HG03108 (cell line): ENCODE results near the gene HMGCL.

Experiments
- ATAC-seq: cut with Tn5 transposase; IDR thresholded peaks from one replicate; pipeline ENCODE4 v1.9.1; 2021; ENCODE audit warnings: moderate library complexity; ENCODE audit not compliant: unreplicated experiment

HMGCL gene

DNA sequence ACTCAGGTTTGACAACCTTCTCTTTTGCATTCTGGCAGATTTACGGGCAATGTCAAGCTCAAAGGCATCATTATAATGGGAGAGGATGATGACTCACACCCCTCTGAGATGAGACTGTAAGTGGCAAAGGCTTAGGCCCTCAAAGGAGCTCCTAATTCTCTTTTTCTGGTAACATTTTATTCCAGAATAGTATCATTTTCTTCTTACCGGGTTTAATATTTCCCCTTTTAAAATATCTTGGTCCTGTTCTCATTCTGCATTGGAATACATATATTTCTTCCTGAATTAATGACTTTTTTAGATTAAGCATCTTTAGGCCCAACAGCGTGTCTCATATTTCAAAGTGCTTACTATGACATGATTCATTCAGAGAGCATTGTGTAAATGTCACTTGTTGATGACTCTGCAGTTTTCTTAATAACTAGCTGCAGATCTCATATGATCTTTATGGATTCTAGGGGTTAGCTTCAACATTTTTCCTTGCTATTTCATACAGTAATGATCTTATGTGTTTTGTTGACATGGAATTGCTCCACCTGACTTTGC lies 45.3 kb downstream of the HMGCL start:
- ATAC-seq = no peak

DNA sequence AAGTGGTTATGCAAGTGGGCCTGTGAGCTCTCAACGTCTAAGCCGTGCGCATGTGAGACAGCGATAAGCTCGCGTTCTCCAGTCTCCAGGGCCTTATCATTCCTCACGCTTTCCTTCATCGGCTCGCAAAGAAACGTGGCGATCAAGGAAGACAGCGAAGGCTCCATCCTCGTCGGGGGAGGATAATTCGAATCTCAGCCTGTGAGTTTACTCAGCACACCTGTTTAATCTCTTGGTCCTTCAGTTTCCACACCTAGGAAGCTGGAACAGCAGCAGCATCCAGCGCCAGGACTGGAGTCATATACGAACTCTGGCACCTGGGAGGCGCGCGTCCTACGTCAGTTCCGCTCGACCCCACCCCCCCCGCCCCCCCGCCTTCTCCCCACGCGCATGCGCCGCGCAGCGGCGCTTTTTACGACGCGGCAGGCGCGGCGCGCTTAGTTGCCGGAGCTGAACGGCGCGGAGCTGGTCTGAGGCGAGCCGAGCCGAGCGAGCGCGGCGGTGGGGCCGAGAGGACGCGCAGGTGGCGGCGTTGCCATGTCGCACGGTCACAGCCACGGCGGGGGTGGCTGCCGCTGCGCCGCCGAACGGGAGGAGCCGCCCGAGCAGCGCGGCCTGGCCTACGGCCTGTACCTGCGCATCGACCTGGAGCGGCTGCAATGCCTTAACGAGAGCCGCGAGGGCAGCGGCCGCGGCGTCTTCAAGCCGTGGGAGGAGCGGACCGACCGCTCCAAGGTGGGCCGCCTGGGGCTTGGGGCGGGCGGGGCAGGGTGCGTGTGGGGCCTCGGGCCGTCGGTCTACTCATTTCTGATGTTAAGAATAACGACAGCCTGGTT lies 47.0 kb downstream of the HMGCL start, which contains the start of gene PITHD1:
TSS of gene PITHD1 (plus strand) at position 440 of the 836 bp plus-strand sequence. CDS start at position 538, 98 bp downstream.
- ATAC-seq = peak; percentile 65

DNA sequence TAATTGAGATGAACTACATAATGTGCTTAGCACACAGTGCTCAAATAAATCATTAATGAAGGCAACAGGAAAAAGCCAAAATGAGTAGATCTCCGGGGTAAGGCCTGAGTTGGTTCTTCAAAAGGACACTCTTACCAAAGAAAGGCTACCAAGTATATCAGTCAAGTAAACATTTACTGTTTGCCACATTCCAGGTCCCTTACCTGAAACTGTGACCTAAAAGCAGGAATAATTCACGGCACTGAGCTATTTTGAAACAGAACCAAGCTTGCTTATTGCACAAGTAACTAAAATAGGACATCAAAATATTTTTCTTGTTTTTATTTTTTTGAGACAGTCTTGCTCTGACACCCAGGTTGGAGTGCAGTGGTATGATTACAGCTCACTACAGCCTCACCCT lies 49.0 kb downstream of the HMGCL start:
- no peak for ATAC-seq

DNA sequence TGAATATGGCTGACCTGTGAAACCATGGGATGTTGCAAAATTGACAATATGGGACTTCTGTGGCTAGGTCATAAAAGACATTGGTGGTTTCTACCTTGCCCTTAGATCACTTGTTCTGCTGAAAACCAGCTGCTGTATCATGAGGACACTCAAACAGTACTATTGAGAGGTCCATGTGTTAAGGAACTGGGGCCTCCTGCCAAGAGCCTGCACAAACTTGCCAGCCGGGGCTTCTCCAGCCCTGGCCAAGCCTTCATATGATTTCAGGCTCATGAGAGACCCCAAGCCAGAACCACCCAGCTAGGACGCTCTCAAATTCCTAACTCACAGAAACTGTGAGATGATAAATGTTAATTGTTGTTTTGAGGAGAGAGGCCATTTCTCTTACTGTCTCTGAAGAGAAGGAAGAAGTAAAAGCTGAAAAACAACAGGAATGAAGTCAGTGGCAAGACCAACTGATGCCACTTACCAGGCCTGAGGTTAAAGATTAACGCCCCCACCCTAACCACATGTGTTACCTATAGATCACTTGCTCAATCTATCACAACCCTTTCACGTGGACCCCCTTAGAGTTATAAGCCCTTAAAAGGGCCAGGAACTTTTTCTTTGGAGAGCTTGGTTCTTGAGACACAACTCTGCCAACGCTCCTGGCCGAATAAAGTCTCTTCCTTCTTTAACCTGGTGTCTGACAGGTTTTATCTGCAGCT lies 50.9 kb downstream of the HMGCL start:
- no peak for ATAC-seq

DNA sequence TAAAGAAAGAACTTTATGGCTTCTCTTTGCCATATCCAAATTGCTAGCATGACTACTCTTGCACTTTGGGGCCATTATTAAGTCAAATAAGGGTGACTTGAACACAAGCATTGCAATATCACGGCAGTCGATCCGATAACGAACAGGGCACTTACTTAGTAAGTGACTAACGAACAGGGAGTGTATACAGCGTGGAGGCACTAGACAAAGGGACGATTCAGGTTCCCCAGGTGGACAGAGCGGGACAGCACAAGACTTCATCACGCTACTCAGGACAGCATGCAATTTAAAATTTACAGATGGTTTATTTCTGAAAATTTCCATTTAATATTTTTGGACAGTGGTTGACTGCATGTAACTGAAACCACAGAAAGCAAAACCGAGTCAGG lies 52.4 kb downstream of the HMGCL start:
- ATAC-seq = no peak

DNA sequence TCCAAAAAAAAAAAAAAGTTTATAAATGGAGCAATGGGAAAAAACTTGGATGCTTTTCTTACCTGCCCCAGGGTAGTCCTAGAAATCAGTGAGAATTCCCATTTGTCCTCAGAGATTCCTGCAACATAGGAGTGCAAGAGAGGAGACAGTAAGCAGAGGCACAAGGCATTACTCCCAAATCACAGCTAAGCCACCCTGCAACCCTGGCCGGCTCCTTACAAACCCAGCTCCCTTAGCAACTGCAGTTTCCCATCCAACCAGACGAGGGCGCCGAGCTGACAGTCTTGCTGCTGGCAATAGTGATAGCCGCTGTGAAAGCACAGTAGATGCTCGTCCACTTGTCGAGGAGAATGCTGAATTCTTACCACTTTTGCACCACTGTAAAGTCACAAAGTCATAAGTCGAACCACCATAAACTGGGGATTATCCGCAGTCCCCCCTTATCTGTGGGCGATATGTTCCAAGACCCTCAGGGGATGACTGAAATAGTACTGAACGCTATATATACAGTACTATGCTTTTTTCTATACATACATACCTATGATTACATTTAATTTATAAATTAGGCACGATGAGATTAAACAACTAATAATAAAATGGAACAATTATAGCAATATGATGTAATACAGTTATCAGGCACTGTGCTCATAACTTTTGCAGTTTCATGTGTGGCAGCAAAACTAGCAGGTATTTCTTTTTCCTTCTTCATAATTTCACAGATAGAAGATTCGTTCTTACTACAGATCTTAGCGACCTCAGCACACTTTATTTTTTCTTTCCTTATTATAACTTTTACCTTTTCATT lies 53.0 kb downstream of the HMGCL start:
- peak; percentile 50 for ATAC-seq

DNA sequence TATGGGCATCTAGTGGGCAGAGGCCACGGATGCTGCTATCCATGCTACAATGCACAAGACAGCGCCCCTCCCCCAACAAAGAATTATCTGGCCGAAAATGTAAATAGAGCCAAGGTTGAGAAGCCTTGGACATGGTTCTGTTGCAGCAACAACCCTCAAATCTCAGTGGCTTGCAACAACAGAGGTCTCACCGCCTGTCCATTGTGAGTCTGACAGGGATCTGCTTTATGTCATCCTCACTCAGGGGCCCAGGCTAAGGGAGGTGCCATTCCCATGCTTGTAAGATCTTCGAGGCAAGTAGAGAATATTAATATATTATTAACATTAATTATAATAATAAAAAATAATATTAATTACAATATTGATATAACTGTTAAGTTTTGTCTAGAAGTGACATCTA lies 56.5 kb downstream of the HMGCL start:
- ATAC-seq = no peak

DNA sequence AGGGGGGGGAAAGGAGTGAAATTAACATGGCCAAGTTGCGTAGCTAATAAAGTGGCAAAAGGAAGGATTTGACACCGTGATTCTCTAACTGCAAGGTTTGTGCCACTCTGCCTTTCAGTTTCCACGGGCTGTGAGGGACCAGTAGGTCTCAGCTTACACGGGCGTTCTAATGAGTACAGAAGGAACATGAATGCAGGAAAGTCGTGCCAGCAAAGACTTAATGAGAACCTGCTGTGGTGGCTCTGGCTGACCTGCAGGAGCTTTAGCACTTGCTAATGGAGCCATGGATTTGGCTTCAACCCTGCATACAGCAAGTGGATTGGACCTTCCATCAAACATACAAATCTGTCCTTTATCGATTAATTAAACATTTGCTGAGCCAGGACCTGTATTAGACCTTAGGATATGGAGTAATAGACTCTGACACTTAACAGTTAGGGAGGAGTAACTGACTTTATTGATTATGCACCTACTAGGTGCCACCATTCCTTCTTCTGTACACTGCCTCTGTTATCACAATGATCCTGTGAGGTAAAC lies 62.1 kb downstream of the HMGCL start:
- no peak for ATAC-seq

DNA sequence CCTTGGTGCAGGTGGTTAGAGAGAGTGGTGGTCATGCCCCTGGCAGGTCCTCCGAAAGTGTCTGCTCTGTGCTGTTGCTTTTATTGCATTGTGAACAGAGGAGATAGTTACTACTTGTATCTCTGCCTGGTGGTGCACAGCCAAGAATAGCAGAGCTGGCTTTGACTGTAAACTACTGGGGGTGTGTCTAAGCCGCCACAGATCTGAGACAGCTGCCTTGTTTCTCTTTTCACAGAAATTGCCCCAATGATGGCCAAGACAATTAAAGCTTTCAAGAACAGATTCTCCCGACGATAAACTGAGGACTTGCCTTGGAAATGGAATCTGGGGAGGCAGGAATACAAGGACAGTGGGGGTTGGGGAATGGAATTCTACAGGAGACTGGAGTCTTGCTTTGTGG lies 66.0 kb downstream of the HMGCL start:
- ATAC-seq = no peak

DNA sequence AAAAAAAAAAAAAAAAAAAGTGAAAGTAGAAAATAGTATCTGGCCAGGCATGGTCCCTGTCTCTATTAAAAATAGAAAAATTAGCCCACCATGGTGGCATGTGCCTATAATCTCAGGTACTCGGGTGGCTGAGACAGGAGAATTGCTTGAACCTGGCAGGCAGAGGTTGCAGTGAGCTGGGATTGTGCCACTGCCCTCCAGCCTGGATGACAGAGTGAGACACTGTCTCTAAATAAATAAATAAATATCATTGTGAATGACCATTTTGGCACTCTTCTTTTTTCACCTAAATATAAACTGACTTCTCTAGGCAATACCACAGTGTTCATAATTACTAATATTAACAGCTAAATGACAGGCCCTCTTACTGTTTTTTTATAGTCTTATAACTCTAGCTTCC lies 67.4 kb downstream of the HMGCL start:
- ATAC-seq = no peak

DNA sequence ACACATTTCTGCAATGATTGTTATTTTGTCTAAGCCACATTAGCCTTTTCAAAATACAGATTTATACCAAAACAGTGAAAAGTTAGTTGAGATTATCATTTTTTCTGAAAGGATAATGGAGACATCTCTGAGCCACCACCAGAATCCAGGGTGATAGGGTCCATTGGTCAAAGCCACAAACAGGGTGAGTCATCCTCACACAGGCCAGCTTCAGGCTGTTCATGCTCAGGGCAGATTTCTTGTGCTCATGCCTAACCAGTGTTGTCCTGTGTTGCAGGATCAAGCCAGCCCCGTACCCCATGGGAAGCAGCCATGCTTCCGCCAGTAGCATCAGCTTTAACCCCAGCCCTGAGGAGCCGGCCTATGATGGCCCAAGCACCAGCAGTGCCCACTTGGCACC lies 68.6 kb downstream of the HMGCL start:
- ATAC-seq = no peak

DNA sequence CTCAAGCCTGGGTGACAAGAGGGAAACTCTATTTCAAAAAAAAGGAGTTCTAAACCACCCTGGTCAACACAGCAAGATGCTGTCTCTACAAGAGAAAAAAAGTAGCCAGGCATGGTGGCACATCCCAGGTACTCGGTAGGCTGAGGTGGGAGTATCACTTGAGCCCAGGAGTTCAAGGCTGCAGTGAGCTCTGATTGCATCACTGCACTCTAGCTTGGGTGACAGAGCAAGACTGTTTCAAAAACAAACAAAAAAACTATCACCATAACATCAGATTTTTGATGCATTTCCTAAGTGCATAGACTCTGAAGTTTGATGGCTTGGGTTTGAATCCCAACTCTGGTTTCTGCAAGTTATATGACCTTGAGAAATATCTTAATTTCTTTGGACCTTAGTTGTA lies 72.3 kb downstream of the HMGCL start:
- ATAC-seq = no peak
